ENCODE data around the gene SPATA2. TPM values are rescaled to one million over a fixed set of nuclear protein-coding genes. Genes with fewer than 3 reads are reported as not detected.
A peak's percentile ranks its signal among the peaks of the same experiment; 100 is the strongest.

Gene SPATA2
- total and polyA plus RNA-seq, 2 of the 13 experiments (the other 11 are each of a cell fraction or from before 2014, with no cell fraction given) = 3.2 to 8.7 TPM

- TF ChIP-seq ZNF574 (CRISPR knock-in tag; IDR thresholded peaks at IDR 0.05) (peak; percentile 51; the same call in 1 of the 2 replicates), MYPOP (CRISPR knock-in tag; IDR thresholded peaks at IDR 0.05) (no peak), ZNF264 (CRISPR knock-in tag; IDR thresholded peaks at IDR 0.05) (no peak), ZNF513 (CRISPR knock-in tag; conservative IDR thresholded peaks at IDR 0.05) (no peak), ZNF382 (CRISPR knock-in tag; IDR thresholded peaks at IDR 0.05; ENCODE audit: borderline replicate concordance) (no peak), ZNF333 (CRISPR knock-in tag; IDR thresholded peaks at IDR 0.05; ENCODE audit: borderline replicate concordance) (no peak), ZNF577 (CRISPR knock-in tag; IDR thresholded peaks at IDR 0.05; ENCODE audit: borderline replicate concordance, low read depth) (no peak), JARID2 (CRISPR knock-in tag; IDR thresholded peaks at IDR 0.05; ENCODE audit: insufficient replicate concordance) (no peak), MTF1 (CRISPR knock-in tag; IDR thresholded peaks at IDR 0.05) (no peak), ASH2L (IDR thresholded peaks at IDR 0.05; ENCODE audit: insufficient read length, low read depth, low read length) (peak; percentile 72), ZNF703 (CRISPR knock-in tag; IDR thresholded peaks at IDR 0.05; ENCODE audit: borderline replicate concordance) (no peak), ZNF780A (CRISPR knock-in tag; IDR thresholded peaks at IDR 0.05) (no peak), KMT2A (CRISPR knock-in tag; IDR thresholded peaks at IDR 0.05) (no peak; the same call in 1 of the 2 replicates), ZKSCAN1 (IDR thresholded peaks at IDR 0.05; ENCODE audit: low read length) (no peak), YEATS2 (CRISPR knock-in tag; IDR thresholded peaks at IDR 0.05; ENCODE audit: borderline replicate concordance) (no peak), ZNF556 (CRISPR knock-in tag; IDR thresholded peaks at IDR 0.05; ENCODE audit: borderline replicate concordance) (peak; percentile 24; the same call in 1 of the 2 replicates), ELK4 (CRISPR knock-in tag; IDR thresholded peaks at IDR 0.05; ENCODE audit: borderline replicate concordance) (no peak), NR2F2 (IDR thresholded peaks at IDR 0.05; ENCODE audit: borderline replicate concordance, low read depth) (no peak), ZNF800 (CRISPR knock-in tag; IDR thresholded peaks at IDR 0.05) (no peak)
These were observed 30.6 kb upstream of the SPATA2 start (continued) for GRCh38 chr20:49945701-49946477.

All from HepG2 (cell line).